Skeletal muscle cell (primary cell): ENCODE measurements around the gene POLR1E.
A peak's percentile ranks its signal among the peaks of the same experiment; 100 is the strongest.

Source experiments
- DNase-seq: peaks from one replicate; pipeline ENCODE4 v3.0.0-alpha.2; 2010; ENCODE audit warnings: low read depth
- H3K4me3 ChIP-seq: 2 replicates; pipeline ENCODE4 v1.5.1; 2011; ENCODE audit warnings: low read depth, mild to moderate bottlenecking, control low read depth, low read length, moderate library complexity

POLR1E gene, protein sequence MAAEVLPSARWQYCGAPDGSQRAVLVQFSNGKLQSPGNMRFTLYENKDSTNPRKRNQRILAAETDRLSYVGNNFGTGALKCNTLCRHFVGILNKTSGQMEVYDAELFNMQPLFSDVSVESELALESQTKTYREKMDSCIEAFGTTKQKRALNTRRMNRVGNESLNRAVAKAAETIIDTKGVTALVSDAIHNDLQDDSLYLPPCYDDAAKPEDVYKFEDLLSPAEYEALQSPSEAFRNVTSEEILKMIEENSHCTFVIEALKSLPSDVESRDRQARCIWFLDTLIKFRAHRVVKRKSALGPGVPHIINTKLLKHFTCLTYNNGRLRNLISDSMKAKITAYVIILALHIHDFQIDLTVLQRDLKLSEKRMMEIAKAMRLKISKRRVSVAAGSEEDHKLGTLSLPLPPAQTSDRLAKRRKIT

DNA sequence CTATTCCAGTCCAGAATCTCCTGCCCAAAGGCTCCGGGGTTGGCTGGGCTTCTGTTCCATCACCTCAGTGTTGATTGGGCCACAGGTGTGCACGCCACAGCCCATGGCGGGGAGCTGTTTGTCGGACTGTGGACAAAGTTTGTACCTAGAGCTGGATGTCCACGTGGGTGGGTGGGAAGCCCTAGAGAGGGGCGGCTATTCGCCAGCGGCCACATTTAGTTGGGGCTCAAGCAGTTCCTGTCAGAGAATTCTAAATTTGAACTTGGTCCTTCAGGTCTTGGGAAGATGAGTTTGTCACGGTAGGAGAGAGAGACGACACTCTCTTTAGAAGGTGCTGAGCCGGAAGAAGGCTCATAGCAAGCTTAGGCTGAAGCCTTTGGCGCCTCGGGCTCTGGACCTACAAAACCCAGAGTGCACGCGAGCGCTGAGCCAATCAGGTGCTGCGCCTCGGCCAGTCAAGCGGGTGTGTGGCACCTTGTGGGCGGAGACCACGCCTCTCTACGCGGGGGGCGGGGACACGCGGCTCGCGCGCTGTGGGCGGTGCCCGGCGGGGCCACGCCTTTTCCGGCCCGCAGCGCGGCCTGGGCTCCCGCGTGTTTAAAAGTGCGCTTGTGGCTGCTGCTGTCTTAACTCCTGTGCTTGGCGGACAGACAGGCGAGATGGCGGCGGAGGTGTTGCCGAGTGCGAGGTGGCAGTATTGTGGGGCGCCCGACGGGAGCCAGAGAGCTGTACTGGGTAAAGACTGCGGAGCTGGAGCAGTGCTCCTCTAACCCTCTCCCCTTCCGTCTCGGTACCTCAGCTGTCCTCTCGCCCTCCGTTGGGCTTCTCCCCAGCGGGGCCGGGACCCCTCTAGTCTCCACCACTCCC lies at the start of gene POLR1E:
Gene POLR1E (plus strand): TSS at position 560 of the 867 bp plus-strand sequence. CDS start 100 bp downstream, at position 660.
- peak; percentile 72 for DNase-seq
- peak within 1 kb of the TSS; percentile 92 for H3K4me3 ChIP-seq

DNA sequence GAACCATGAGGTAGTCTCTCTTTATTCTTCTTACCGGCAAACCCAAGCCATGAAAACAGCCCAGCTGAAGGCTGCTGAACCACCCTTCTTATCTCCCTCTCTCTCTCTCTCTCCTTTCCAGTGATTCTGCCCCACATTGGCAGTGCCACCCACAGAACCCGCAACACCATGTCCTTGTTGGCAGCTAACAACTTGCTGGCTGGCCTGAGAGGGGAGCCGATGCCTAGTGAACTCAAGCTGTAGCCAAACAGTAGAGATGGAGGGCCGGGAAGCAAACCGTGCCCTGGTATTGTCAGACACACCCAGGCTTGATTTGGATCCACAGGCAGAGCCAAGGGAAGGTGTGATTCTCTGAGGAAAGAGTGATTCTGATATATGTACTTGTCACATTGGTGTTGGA lies 49.2 kb upstream of the POLR1E start:
- no peak overlapping the region for H3K4me3 ChIP-seq
- DNase-seq = no peak

DNA sequence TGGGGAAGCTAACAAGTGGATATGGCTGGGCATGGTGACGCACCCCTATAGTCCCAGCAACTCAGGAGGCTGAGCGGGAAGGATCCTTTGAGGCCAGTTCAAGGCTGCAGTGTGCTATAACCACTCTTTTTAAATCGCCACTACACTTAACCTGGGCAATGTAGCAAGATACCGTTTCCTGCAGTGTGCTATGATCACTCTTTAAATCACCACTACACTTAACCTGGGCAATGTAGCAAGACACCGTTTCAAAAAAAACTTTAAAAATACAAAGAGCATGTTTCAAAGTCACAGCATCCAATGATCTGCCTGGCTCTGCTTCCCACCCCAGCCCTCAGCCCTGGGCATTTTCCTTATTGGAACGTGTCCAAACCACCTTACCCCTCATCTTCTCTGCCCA lies 48.7 kb upstream of the POLR1E start:
- no peak for DNase-seq
- H3K4me3 ChIP-seq = no peak overlapping the region

DNA sequence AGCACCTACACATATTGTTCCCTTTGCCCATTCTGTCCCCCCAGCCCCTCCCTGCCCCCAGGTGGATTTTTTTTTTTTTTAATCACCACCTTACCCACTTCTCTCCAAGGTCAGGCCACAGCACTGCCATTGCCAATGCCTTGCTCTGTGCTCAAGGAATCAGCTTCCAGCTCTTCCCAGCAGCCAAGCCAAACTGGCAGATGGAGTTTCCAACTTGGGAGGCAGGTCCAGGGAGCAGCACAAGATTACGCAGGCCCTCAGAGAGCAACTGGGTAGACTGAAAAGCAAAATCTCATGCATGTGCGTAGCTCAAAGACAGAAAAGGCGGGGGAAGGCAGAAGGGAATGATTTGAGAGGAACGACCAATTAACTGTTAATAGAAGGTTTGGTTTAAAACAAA lies 48.1 kb upstream of the POLR1E start:
- DNase-seq = no peak
- H3K4me3 ChIP-seq = no peak overlapping the region

DNA sequence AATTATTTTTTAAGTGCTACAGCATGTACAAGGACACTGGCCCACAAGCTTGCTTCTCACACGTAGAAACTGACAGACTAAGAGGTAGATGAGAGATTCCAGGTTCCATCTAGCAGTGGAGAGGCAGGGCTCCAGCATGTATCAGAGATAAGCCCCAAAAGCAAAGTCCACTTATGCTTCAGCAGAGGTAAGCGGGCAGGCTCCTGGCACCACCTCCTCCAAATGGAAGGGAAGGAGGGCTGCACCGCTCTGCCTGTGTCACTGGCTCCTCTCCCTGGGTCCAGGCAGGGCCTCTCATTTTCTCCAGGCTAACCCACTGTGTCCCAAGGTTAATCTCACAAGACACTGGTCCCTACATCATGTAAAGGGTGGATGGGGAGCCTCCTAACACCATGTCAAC lies 47.4 kb upstream of the POLR1E start:
- no peak for DNase-seq

DNA sequence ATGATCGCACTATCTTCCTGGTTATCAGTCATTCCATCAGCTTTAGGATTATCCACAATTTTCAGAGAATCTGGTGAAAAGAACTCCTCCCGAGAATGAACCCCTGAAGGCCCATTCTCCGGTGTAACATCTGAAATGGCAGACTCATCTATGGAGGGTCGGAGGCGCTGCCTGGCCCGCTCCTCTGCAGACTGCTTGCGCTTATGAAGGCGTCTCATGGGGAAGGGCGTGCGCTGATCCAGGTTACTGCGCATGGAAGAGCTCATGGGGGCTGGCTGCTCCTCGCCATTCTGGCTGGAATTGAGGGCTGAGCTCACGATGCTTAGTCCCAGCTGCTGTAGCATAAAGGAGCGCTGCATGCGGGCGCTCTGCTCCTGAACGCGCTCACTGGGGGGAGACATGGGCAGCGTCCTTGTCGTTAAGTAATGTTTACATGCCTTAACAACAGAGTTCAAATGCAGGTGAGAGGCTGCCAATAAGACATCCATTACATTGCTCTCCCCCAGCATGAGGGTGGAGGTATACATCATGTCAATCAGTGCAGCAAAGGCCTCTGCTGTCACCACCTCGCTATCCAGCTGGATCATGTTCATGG lies 43.9 kb upstream of the POLR1E start:
- no peak for DNase-seq
- H3K4me3 ChIP-seq = no peak overlapping the region

More for the DNA sequence above, 47.4 kb upstream of the POLR1E start:
- no peak overlapping the region for H3K4me3 ChIP-seq

DNA sequence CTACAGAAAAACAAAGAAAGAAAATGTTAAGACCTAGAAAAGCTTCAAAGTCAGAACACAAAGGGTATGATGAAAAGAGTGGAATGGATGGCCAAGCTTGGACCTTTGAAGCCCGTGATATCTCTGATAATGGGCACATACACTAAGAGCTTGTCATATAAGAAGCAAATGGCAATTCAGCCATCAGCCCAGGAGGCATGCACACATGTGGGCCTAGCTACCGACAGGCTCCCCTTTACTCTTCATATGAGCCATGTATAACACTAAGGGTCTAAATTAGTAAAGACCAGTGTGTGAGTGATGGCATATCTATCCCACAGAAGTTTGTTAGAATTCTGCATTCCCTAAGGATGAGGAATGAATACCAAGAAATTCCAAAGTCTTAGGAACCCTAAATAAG lies 43.2 kb upstream of the POLR1E start:
- no peak for DNase-seq
- H3K4me3 ChIP-seq = no peak overlapping the region

DNA sequence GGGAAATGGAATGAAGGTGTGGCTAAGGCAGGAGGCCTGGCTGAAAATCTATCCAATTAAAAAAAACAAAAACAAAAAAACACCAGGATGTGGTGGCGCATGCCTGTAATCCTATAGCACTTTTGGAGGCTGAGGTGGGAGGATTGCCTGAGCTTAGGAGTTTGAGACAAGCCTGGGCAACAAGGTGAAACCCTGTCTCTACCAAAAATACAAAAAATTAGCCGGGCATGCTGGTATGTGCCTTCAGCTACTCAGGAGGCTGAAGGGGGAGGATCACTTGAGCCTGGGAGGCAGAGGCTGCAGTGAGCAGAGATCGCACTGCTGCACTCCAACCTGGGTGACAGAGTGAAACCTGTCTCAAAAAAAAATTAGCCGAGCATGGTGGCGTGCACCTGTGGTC lies 42.2 kb upstream of the POLR1E start:
- DNase-seq = no peak
- no peak overlapping the region for H3K4me3 ChIP-seq

DNA sequence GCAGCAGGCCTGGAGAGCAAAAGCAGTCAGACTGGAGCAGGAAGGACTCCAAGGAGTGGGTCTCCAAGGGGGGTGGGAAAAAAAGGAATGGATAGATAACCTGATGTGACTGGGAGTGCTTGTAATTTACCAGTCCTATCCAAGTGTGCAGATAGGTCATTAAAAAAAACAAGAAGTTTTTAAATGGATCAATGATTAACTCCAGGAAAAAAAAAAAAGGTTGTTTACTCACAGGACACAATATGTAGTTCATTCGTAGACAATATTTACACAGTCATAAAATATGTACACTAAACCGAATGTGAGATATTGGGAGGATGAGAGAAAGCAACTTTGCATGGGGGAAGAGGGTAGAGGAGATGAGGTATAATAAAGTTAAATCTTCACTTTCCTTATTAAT lies 40.9 kb upstream of the POLR1E start:
- H3K4me3 ChIP-seq = no peak overlapping the region
- no peak for DNase-seq

DNA sequence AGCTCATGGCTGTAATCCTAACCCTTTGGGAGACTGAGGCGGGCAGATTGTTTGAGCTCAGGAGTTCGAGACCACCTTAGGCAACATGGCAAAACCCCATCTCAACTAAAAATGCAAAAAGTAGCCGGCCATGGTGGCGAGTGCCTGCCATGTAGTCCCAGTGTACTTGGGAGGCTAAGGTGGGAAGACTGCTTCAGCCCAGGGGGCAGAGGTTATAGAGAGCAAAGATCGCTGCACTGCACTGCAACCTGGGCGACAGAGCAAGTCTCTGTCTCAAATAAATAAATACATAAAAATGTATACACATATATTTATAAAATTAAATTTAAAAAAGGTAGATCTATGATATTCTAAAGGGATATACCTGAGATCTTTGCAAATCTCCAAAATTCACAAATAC lies 39.9 kb upstream of the POLR1E start:
- no peak overlapping the region for H3K4me3 ChIP-seq
- no peak for DNase-seq

DNA sequence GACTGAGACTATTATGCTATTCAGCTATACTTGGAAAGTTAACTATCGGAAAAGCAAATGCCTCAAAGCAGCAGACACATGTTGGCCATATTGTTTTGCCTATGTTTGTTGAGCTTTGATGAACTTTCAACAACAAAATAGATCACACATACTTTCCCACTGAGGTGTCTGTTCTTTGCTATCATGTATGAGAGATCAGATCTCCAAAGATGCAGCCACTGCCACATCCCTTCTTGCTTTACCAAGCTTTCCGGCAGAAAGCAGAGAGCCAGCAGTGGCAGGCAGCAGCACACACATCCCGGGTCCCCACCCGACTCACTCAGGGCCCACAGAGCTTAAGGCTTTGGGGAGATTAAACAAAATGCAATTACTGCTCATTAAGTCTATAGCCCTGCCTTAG lies 39.3 kb upstream of the POLR1E start:
- no peak overlapping the region for H3K4me3 ChIP-seq
- no peak for DNase-seq

DNA sequence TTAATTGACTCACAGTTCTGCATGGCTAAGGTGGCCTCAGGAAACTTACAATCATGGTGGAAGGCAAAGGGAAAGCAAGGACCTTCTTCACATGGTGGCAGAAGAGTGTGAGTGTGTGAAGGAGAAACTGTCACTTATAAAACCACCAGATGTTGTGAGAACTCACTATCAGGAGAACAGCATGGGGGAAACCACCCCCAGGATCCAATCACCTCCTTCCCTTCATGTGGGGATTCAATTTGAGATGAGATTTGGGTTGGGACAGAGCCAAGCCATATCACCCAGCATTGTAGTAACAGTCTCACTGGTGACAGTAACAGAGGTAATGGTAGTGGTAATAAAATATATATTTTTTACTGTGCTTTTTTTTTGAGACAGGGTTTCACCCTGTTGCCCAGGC lies 38.6 kb upstream of the POLR1E start:
- no peak overlapping the region for H3K4me3 ChIP-seq
- no peak for DNase-seq

DNA sequence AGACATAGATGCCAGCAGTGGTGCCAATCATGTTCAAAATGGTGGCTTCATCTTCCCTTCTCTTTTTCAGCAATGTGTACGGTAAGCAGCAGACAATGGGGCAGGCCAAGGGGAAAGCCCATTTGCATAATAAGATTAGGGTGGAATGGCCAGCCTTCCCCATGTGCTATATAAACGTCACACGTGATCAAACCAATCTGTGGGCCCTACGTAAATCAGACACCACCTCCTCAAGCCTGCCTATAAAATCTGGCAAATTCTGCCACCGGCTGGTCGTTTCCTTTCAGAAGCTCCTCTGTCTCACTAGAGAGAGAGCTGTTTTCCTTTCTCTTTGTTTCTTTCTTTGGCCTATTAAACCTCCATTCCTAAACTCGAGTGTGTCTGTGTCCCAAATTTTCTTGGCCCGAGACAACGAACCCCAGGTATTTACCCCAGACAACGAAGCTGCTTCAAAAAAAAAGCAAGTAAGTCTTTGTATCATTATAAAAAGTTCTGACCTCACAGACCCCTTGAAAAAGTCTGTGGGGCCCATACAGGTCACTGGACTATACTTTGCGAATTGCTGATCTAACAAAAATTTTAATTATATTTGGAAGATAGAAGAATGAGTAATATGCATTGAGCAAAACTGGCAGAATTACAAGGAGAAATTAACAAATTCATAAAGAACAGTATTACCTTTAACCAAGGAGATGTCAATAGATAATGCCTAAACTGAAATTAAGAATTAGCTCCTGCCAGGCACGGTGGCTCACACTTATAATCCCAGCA lies 35.7 kb upstream of the POLR1E start:
- DNase-seq = no peak
- no peak overlapping the region for H3K4me3 ChIP-seq

DNA sequence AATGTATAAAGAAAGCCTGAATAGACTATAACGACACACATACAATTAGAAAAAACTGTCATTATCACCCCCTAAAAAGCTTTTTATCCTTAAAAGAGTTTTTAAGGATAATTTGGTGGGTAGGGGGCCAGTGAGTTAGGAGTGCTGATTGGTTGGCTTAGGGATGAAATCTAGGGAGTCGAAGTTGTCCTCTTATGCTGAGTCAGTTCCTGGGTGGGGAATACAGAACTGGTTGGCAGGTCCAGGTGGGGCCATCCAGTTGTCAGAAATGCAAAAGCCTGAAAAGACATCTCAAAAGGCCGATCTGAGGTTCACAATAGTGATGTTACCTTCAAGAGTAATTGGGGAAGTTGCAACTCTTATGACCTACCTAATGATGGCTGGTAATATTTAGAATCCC lies 34.1 kb upstream of the POLR1E start:
- DNase-seq = no peak
- no peak overlapping the region for H3K4me3 ChIP-seq

DNA sequence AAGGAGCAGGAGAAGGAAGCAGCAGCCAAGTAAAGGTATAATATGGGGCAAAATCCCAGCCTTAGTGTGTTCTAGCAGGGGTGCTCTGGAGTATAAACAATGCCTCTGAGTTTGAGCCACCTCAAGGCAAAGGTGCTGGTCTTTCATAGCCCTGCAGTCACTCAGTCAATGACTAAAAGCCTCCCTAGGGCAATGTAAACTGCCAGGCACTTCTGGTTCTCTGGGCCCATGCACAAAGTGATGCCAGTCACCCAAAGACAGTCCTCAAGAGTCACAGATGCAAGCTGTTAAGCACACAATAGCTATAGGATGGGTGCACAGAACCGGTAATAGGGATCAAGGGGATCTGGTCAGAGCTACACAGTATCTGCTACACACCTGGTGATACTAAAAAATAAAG lies 33.1 kb upstream of the POLR1E start:
- DNase-seq = no peak
- no peak overlapping the region for H3K4me3 ChIP-seq

DNA sequence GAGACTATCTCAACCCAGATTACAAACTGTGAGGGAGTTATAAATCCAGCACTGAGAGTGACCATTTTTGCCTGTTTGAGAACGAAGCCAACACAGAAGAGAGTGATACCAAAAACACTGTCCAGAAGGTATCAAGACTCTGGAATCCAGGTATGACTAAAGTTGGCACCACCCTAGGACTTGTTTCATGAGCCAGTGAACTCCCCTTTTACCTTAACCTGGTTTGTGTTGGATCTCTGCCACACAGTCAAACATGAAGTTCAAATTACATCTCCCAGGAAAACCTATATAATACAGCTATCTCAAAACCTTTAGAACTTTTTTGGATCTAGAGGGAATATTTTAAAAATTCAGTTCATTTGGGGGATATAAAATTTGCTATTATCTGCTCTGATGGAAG lies 31.9 kb upstream of the POLR1E start:
- DNase-seq = no peak
- no peak overlapping the region for H3K4me3 ChIP-seq

DNA sequence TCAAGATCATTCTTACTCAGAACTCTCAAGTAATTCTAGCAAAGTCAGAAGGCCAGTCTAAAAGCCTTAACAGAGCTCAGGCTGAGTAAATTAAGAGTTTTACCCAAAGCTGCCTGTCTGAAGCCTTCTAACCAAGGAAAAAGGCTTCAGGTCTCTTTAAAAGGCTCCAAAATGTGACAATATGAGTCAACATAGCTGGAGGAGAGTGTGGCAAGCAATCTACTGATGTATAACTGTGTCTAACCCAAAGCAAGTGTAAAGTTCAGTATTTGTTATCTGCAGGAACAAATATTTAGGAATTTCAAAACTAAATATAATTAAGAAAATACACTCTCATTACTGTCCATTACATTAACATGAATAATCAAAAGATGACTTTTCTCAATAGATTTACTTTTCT lies 31.5 kb upstream of the POLR1E start:
- DNase-seq = no peak
- H3K4me3 ChIP-seq = no peak overlapping the region

DNA sequence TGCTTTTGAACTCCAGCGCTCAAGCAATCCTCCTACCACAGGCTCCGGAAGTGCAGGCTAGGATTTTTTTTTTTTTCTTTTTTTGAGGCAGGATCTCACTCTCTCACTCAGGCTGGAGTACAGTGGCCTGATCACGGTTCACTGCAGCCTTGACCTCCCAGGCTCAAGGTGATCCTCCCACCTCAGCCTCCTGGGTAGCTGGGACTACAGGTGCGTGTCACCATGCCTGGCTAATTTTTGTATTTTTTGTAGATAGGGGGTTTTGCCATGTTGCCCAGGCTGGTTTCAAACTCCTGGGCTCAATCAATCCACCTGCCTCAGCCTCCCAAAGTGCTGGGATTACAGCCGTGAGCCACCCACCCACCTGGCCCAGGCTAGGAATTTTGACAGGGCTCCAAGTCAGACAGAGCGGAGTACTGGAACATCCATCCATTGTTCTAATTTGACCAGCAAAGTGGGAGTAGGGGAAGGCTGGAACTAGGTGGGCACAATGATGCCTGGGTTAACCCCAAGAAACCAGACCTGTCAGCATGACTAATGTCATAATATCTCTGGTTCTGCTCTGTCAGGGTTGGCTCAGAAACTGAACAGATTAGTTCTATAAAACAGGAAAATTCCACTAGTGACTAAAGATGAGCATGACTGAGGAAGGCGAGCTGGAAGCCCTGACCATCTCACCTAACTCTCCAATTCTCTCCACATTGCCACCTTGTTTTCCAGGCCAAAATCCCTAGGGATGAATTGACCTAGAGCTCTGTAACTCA lies 29.7 kb upstream of the POLR1E start:
- H3K4me3 ChIP-seq = no peak overlapping the region
- DNase-seq = no peak

DNA sequence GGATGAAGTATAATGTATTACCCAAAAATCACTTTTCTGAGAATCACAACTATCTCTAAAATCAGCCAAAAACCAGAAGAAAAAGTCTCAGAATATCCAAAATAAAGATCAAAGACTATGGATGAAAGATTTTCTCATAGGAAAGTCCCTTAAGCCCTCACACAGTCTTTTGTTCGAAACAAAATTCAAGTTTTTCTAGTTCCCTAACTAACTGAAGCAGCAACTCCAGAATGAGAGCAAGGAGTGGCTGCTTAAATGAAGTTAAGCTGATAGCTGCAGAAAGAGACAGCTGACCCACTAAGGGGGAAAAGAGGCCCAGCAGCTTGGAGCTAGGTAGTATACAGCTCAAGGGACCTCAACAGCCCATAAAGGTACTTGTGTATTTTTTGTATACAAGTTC lies 28.9 kb upstream of the POLR1E start:
- H3K4me3 ChIP-seq = no peak overlapping the region
- DNase-seq = no peak
